ENCODE data around the gene PSMB8. TPM values are rescaled to one million over a fixed set of nuclear protein-coding genes. Genes with fewer than 3 reads are reported as not detected.

The PSMB8 gene
- total RNA-seq, 6 donors from 2014 or later: 48.2 to 110 (median 71.7) TPM

DNA sequence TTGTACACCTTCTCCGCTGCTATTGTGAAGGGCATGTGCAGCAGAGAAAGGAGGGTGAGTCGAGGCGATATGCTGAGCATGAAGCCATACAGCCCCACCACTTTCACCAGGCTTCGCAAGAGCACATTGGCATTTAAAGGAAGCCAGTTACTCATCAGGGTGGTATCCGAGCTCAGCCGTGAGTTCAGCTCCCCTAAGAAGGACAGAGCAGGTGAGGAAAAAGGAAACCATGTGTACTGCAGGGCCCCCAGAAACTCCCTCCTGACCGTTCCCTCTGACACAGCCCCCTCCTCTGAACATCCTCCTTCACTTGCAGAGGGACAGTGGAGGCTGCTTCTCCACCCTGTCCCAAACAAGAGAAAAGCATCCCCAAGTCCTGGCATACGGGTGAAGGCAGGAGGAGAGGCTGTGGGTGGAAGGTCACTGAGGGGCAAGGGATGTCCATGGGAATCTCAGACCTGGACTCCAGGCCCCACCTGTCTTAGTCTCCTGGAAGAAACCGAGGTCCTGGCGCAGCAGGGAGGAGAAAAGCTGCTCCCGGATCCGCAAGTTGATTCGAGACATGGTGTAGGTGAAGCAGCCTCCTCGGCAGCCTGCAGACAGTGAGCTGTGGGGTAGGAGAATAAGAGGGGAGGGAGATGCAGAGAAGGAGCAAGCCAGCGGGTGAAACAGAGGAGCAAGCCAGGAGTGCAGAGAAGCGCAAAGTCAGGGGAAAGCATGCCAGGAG, 8.5 kb downstream of the PSMB8 start:
- peaks cover 7 to 58% (median 26%) of the 10 kb centered on the region in 4 donors for H3K36me3 ChIP-seq
- 94 to 96% methylated on average over 15 to 16 of the region's 16 CpGs for WGBS, 2 donors
- H3K9me3 ChIP-seq: no peaks in the 10 kb centered on the region

DNA sequence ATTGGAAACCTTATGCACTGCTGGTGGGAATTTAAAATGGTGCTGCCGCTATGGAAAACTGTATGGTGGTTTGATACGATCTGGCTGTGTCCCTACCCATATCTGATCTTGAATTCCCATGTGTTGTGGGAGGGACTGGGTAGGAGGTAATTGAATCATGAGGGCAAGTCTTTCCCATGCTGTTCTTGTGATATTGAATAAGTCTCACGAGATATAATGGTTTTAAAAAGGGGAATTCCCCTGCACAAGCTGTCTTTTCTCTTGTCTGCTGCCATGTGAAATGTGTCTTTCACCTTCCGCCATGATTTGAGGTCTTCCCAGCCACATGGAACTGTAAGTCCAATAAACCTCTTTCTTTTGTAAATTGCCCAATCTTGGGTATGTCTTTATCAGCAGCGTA, 10.2 kb downstream of the PSMB8 start:
- H3K27ac ChIP-seq: no peak overlapping the region
- no peak overlapping the region for H3K4me3 ChIP-seq
- H3K36me3 ChIP-seq: peaks cover 12 to 68% (median 43%) of the 10 kb centered on the region in 4 donors
- H3K4me1 ChIP-seq: peaks cover 8 to 22% (median 11%) of the 10 kb centered on the region in 4 donors
- no peaks in the 10 kb centered on the region for H3K9me3 ChIP-seq
- H3K27me3 ChIP-seq: no peaks in the 10 kb centered on the region
- 79% methylated on average over 5 of the region's 5 CpGs for WGBS, 2 donors
- no peak for DNase-seq
- TF ChIP-seq POLR2A (IDR thresholded peaks at IDR 0.05) (no peak), POLR2AphosphoS5 (IDR thresholded peaks at IDR 0.05) (no peak), EP300 (IDR thresholded peaks at IDR 0.05) (no peak)
- TF ChIP-seq, protein P1, sequence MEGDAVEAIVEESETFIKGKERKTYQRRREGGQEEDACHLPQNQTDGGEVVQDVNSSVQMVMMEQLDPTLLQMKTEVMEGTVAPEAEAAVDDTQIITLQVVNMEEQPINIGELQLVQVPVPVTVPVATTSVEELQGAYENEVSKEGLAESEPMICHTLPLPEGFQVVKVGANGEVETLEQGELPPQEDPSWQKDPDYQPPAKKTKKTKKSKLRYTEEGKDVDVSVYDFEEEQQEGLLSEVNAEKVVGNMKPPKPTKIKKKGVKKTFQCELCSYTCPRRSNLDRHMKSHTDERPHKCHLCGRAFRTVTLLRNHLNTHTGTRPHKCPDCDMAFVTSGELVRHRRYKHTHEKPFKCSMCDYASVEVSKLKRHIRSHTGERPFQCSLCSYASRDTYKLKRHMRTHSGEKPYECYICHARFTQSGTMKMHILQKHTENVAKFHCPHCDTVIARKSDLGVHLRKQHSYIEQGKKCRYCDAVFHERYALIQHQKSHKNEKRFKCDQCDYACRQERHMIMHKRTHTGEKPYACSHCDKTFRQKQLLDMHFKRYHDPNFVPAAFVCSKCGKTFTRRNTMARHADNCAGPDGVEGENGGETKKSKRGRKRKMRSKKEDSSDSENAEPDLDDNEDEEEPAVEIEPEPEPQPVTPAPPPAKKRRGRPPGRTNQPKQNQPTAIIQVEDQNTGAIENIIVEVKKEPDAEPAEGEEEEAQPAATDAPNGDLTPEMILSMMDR (IDR thresholded peaks at IDR 0.05): no peak
- ATAC-seq (ENCODE audit: low FRiP score in 2 of 2): no peak

More for the DNA sequence above, 8.5 kb downstream of the PSMB8 start:
- DNase-seq (no peak), ATAC-seq (ENCODE audit: low FRiP score in 2 of 2) (no peak)
- H3K4me1 ChIP-seq: peaks cover 10 to 25% (median 13%) of the 10 kb centered on the region in 4 donors
- H3K27me3 ChIP-seq: no peaks in the 10 kb centered on the region
- H3K27ac ChIP-seq: no peak overlapping the region
- TF ChIP-seq POLR2A (IDR thresholded peaks at IDR 0.05): no peak
- TF ChIP-seq POLR2AphosphoS5 (IDR thresholded peaks at IDR 0.05): no peak
- no peak for TF ChIP-seq EP300 (IDR thresholded peaks at IDR 0.05)
- TF ChIP-seq, protein P1 (IDR thresholded peaks at IDR 0.05): no peak
- no peak overlapping the region for H3K4me3 ChIP-seq

DNA sequence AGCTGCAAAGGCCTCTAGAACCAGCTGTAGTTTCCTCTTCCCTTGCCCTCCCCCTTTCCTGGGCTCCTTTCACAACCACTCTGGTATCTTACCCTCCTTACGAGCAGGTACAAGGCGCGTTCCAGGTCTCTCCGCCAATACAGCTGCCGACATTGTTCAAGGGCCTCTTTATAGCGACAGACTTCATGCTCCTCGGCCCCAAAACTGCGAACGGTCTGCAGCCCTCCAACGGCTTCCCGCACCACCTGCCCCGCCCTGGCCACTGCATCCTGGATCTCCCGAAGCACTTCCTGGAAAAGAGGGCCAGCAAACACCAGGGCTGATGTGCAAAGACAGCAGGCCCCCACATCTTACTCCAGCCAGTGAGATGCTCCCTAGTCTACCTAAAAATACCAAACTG, 11.3 kb downstream of the PSMB8 start:
- WGBS, 2 donors: 76 to 80% methylated on average over 13 of the region's 13 CpGs
- H3K27ac ChIP-seq: no peak overlapping the region
- H3K27me3 ChIP-seq: no peaks in the 10 kb centered on the region
- peaks cover 12 to 78% (median 50%) of the 10 kb centered on the region in 4 donors for H3K36me3 ChIP-seq
- TF ChIP-seq POLR2A (IDR thresholded peaks at IDR 0.05): no peak
- no peak for TF ChIP-seq POLR2AphosphoS5 (IDR thresholded peaks at IDR 0.05)
- TF ChIP-seq, protein P1 (IDR thresholded peaks at IDR 0.05): no peak
- no peak for TF ChIP-seq EP300 (IDR thresholded peaks at IDR 0.05)
- H3K9me3 ChIP-seq: no peaks in the 10 kb centered on the region
- DNase-seq: peak in 1 of 2 donors; percentile 18
- ATAC-seq (ENCODE audit: low FRiP score in 2 of 2): no peak
- H3K4me3 ChIP-seq: no peak overlapping the region
- peaks cover 3 to 18% (median 7%) of the 10 kb centered on the region in 4 donors for H3K4me1 ChIP-seq

DNA sequence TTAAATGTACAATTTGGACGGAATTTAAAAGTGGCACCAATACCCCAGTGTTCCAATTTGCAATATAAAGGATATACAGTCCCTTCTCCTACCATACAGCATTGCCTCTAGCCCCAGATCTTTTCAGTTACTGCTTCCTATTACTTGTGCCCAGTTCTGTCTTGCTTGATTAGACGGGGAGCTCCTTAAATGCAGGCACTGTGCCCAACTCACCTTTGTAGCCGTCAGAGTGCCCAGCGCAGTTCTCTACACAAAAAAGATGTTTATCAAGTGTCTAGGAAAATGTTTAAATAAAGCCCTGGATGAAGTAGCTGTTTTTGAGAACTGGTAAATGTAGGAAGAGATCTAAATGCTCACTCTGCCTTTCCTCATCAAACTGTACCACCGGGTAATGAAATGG, 12.9 kb downstream of the PSMB8 start:
- peaks cover 12 to 73% (median 52%) of the 10 kb centered on the region in 4 donors for H3K36me3 ChIP-seq
- no peak for DNase-seq
- H3K4me3 ChIP-seq: no peak overlapping the region
- 70 to 72% methylated on average over 5 of the region's 5 CpGs for WGBS, 2 donors
- H3K9me3 ChIP-seq: no peaks in the 10 kb centered on the region
- H3K4me1 ChIP-seq: peaks cover 0 to 14% (median 2%) of the 10 kb centered on the region in 4 donors
- H3K27me3 ChIP-seq: no peaks in the 10 kb centered on the region
- no peak overlapping the region for H3K27ac ChIP-seq
- TF ChIP-seq, protein P1 (IDR thresholded peaks at IDR 0.05): no peak
- TF ChIP-seq POLR2A (IDR thresholded peaks at IDR 0.05): no peak
- TF ChIP-seq EP300 (IDR thresholded peaks at IDR 0.05): no peak
- TF ChIP-seq POLR2AphosphoS5 (IDR thresholded peaks at IDR 0.05): no peak
- ATAC-seq (ENCODE audit: low FRiP score in 2 of 2): no peak

Data from upper lobe of left lung (tissue), 6 donors.